IMR-90 (cell line): ENCODE results near the gene ADCY5.

Experiments
- CEBPB ChIP-seq: IDR thresholded peaks from 2 replicates; pipeline ENCODE4 v1.6.1; 2012; ENCODE audit warnings: low read depth, low read length, improper control_type of control experiment
- POLR2A ChIP-seq: IDR thresholded peaks from 2 replicates; pipeline ENCODE4 v1.6.1; 2012; ENCODE audit warnings: mild to moderate bottlenecking, low read depth, low read length
- RAD21 ChIP-seq: IDR thresholded peaks from 2 replicates; pipeline ENCODE4 v1.6.1; 2012; ENCODE audit warnings: low read length, improper control_type of control experiment
- TF ChIP-seq, protein P1 (sequence below): conservative IDR thresholded peaks from 2 replicates; pipeline ENCODE4 v1.5.1; 2012; ENCODE audit warnings: mild to moderate bottlenecking, low read depth, low read length, improper control_type of control experiment
- TF ChIP-seq, protein P2 (sequence below): fragments of 150-350 bp; IDR thresholded peaks from 2 replicates; pipeline ENCODE4 v1.6.1; 2017; ENCODE audit warnings: mild to moderate bottlenecking, antibody characterized with exemption, low read length, low read depth

DNA sequence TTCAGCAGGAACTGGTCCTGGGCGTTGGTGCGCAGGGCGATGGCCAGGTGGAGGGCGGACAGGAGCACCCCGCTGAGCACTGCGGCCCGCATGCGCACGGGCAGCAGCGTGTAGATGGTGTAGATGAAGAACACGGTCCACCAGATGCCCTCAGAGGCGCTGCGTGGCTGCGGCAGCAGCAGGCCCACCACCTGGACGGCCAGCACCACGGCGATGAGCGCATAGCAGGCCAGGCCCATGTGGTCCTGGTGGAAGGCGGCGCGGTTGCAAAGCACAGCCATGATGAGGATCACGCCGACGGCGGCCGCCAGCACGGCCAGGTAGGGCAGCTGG lies 1.5 kb downstream of the ADCY5 start:
- TF ChIP-seq, protein P1, sequence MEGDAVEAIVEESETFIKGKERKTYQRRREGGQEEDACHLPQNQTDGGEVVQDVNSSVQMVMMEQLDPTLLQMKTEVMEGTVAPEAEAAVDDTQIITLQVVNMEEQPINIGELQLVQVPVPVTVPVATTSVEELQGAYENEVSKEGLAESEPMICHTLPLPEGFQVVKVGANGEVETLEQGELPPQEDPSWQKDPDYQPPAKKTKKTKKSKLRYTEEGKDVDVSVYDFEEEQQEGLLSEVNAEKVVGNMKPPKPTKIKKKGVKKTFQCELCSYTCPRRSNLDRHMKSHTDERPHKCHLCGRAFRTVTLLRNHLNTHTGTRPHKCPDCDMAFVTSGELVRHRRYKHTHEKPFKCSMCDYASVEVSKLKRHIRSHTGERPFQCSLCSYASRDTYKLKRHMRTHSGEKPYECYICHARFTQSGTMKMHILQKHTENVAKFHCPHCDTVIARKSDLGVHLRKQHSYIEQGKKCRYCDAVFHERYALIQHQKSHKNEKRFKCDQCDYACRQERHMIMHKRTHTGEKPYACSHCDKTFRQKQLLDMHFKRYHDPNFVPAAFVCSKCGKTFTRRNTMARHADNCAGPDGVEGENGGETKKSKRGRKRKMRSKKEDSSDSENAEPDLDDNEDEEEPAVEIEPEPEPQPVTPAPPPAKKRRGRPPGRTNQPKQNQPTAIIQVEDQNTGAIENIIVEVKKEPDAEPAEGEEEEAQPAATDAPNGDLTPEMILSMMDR: no peak
- TF ChIP-seq POLR2A (no peak), RAD21 (no peak), CEBPB (no peak)
- TF ChIP-seq, protein P2, sequence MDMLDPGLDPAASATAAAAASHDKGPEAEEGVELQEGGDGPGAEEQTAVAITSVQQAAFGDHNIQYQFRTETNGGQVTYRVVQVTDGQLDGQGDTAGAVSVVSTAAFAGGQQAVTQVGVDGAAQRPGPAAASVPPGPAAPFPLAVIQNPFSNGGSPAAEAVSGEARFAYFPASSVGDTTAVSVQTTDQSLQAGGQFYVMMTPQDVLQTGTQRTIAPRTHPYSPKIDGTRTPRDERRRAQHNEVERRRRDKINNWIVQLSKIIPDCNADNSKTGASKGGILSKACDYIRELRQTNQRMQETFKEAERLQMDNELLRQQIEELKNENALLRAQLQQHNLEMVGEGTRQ: no peak
